ENCODE results near the gene ACTRT1.

The ACTRT1 gene

GRCh38 chrX:128052303-128052702 lies at the start of gene ACTRT1:
Gene ACTRT1, minus strand, starts transcription at chrX:128052403. Its CDS starts 197 bp downstream, at chrX:128052206.
- DNase-seq (ENCODE audit: low read depth) = no peak

GRCh38 chrX:128078545-128078944 lies 26.3 kb upstream of the ACTRT1 start:
- DNase-seq (ENCODE audit: low read depth) = no peak

- DNase-seq (ENCODE audit: low read depth) = no peak
These were observed 5.2 kb upstream of the ACTRT1 start for GRCh38 chrX:128057421-128057820.

- no peak for DNase-seq (ENCODE audit: low read depth)
These were observed 677 bp downstream of the ACTRT1 start for GRCh38 chrX:128051526-128051925.

- no peak for DNase-seq (ENCODE audit: low read depth)
These were observed 16.9 kb downstream of the ACTRT1 start for GRCh38 chrX:128035318-128035717.

- DNase-seq (ENCODE audit: low read depth) = no peak
These were observed 30.6 kb downstream of the ACTRT1 start for GRCh38 chrX:128021566-128021965.

GRCh38 chrX:128020701-128021100 lies 31.5 kb downstream of the ACTRT1 start:
- no peak for DNase-seq (ENCODE audit: low read depth)

- no peak for DNase-seq (ENCODE audit: low read depth)
These were observed 33.0 kb downstream of the ACTRT1 start for GRCh38 chrX:128019218-128019617.

GRCh38 chrX:128012015-128012414 lies 40.2 kb downstream of the ACTRT1 start:
- no peak for DNase-seq (ENCODE audit: low read depth)

GRCh38 chrX:128007882-128008281 lies 44.3 kb downstream of the ACTRT1 start:
- no peak for DNase-seq (ENCODE audit: low read depth)
